ENCODE measurements around the gene PYCARD. TPM values are rescaled to one million over a fixed set of nuclear protein-coding genes. Genes with fewer than 3 reads are reported as not detected.
A peak's percentile ranks its signal among the peaks of the same experiment; 100 is the strongest.

The PYCARD gene
- total and polyA plus RNA-seq, 9 of the 15 experiments (the other 6 are each of a cell fraction or from before 2014, with no cell fraction given), result 1.3 to 28.4 (median 6.0) TPM

DNA sequence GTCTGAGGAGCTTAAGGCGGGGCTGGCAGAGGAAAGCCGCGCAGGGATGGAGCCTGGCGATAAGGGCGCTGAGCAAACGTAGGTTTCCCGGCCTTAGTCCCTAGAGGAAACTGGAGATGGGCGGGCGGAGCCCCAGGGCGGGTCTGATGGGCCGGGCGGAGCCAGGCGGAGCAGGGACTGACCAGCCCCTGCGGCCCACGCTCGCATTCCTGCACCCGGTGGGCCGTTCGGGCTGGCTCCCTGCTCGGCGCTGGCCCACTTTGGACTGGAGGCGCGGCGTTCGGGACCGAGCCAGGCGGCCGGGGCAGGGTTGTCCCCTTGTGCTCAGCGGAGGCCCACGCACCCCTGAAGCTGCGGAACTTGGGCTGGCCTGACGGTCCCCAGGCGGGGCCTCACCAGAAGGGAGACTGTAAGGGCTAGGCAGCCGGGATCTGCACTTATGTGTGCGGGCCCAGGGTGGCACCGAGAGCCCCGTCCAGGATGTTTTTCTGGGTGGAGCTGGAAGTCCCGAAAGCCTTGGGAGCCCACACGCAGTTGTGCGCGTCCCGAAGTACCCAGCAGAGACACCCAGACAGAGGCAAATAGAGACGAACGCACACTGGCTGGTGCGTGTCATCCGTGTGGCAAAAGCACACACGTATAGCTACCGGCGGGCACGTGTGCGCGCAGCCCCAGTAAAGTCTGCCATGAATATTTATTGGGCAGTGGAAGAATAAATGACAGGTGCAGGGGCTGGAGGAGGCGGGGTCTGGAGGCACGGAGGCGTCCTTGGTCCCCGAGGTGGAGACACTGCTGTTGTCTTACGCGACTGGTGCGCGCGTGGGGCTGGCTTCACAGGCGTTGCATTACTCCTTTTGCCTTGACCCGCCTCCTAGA is 13.0 kb upstream of the PYCARD start (continued):
- TF ChIP-seq ZBTB1 (CRISPR knock-in tag; IDR thresholded peaks at IDR 0.05; ENCODE audit: borderline replicate concordance, low read depth) (no peak), CBFA2T2 (conservative IDR thresholded peaks at IDR 0.05) (no peak), ARID1B (IDR thresholded peaks at IDR 0.05) (peak; percentile 66), MED1 (CRISPR knock-in tag; IDR thresholded peaks at IDR 0.05; ENCODE audit: borderline replicate concordance) (no peak), TEAD1 (CRISPR knock-in tag; IDR thresholded peaks at IDR 0.05) (peak; percentile 17 to 76; a peak in 2 of 4 replicates), KLF6 (CRISPR knock-in tag; IDR thresholded peaks at IDR 0.05; ENCODE audit: borderline replicate concordance) (peak; percentile 13; the same call in 1 of the 2 replicates), TCF7L2 (IDR thresholded peaks at IDR 0.05; ENCODE audit: low read depth, low read length) (peak; percentile 53; the same call in 1 of the 2 replicates), ZNF134 (CRISPR knock-in tag; conservative IDR thresholded peaks at IDR 0.05) (0 out of 2 replicates have a peak, but pooled peaks have one; percentile 22), EGR1 (conservative IDR thresholded peaks at IDR 0.05) (peak; percentile 76), TCF3 (CRISPR knock-in tag; IDR thresholded peaks at IDR 0.05) (peak; percentile 56; the same call in 1 of the 2 replicates), ZNF696 (CRISPR knock-in tag; conservative IDR thresholded peaks at IDR 0.05) (no peak), NFATC3 (IDR thresholded peaks at IDR 0.05) (no peak), ZNF830 (CRISPR knock-in tag; IDR thresholded peaks at IDR 0.05) (no peak)
- TF ChIP-seq, protein P1, sequence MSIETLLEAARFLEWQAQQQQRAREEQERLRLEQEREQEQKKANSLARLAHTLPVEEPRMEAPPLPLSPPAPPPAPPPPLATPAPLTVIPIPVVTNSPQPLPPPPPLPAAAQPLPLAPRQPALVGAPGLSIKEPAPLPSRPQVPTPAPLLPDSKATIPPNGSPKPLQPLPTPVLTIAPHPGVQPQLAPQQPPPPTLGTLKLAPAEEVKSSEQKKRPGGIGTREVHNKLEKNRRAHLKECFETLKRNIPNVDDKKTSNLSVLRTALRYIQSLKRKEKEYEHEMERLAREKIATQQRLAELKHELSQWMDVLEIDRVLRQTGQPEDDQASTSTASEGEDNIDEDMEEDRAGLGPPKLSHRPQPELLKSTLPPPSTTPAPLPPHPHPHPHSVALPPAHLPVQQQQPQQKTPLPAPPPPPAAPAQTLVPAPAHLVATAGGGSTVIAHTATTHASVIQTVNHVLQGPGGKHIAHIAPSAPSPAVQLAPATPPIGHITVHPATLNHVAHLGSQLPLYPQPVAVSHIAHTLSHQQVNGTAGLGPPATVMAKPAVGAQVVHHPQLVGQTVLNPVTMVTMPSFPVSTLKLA (conservative IDR thresholded peaks at IDR 0.05), result peak in 1 of 2 experiments; percentile 51; a peak in 1 of 4 replicates
- TF ChIP-seq, protein P2, sequence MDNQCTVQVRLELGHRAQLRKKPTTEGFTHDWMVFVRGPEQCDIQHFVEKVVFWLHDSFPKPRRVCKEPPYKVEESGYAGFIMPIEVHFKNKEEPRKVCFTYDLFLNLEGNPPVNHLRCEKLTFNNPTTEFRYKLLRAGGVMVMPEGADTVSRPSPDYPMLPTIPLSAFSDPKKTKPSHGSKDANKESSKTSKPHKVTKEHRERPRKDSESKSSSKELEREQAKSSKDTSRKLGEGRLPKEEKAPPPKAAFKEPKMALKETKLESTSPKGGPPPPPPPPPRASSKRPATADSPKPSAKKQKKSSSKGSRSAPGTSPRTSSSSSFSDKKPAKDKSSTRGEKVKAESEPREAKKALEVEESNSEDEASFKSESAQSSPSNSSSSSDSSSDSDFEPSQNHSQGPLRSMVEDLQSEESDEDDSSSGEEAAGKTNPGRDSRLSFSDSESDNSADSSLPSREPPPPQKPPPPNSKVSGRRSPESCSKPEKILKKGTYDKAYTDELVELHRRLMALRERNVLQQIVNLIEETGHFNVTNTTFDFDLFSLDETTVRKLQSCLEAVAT (IDR thresholded peaks at IDR 0.05), result no peak
- TF ChIP-seq, protein P3, sequence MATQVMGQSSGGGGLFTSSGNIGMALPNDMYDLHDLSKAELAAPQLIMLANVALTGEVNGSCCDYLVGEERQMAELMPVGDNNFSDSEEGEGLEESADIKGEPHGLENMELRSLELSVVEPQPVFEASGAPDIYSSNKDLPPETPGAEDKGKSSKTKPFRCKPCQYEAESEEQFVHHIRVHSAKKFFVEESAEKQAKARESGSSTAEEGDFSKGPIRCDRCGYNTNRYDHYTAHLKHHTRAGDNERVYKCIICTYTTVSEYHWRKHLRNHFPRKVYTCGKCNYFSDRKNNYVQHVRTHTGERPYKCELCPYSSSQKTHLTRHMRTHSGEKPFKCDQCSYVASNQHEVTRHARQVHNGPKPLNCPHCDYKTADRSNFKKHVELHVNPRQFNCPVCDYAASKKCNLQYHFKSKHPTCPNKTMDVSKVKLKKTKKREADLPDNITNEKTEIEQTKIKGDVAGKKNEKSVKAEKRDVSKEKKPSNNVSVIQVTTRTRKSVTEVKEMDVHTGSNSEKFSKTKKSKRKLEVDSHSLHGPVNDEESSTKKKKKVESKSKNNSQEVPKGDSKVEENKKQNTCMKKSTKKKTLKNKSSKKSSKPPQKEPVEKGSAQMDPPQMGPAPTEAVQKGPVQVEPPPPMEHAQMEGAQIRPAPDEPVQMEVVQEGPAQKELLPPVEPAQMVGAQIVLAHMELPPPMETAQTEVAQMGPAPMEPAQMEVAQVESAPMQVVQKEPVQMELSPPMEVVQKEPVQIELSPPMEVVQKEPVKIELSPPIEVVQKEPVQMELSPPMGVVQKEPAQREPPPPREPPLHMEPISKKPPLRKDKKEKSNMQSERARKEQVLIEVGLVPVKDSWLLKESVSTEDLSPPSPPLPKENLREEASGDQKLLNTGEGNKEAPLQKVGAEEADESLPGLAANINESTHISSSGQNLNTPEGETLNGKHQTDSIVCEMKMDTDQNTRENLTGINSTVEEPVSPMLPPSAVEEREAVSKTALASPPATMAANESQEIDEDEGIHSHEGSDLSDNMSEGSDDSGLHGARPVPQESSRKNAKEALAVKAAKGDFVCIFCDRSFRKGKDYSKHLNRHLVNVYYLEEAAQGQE (IDR thresholded peaks at IDR 0.05; ENCODE audit: borderline replicate concordance), result peak; percentile 55; the same call in 1 of the 2 replicates
- TF ChIP-seq, protein P3 (CRISPR knock-in tag; IDR thresholded peaks at IDR 0.05; ENCODE audit: low read depth), result no peak

All from K562 (cell line).